ENCODE data around the gene CRTC1.

The CRTC1 gene

DNA sequence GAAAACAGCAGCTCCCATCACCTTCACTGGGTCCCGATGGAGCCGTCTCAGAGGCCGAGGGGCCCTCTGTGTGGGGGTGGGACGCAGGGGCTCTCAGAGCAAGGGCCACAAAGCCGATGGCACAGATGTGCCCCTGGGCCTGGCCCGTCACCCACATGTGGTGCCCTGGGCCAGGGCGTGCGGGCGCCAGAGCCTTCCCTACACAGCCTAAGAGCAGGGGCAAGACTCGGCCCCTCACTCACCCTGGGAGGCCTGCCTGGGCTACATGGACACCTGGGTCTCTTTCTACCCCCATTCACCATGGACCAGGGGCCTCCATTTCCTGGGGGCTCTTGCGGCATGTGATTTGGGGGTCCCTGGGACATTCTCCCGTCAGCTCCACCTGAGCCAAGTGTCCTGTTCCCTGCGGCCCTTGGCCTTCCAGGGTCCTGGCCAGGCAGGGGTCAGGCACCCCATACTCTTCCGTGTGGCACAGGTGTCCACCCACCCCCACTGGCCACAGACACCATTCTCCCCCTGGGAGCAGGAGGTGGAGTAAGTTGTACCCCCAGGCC, 97.6 kb downstream of the CRTC1 start:
- TF ChIP-seq, protein P1, sequence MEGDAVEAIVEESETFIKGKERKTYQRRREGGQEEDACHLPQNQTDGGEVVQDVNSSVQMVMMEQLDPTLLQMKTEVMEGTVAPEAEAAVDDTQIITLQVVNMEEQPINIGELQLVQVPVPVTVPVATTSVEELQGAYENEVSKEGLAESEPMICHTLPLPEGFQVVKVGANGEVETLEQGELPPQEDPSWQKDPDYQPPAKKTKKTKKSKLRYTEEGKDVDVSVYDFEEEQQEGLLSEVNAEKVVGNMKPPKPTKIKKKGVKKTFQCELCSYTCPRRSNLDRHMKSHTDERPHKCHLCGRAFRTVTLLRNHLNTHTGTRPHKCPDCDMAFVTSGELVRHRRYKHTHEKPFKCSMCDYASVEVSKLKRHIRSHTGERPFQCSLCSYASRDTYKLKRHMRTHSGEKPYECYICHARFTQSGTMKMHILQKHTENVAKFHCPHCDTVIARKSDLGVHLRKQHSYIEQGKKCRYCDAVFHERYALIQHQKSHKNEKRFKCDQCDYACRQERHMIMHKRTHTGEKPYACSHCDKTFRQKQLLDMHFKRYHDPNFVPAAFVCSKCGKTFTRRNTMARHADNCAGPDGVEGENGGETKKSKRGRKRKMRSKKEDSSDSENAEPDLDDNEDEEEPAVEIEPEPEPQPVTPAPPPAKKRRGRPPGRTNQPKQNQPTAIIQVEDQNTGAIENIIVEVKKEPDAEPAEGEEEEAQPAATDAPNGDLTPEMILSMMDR (IDR thresholded peaks at IDR 0.05; ENCODE audit: extremely low read depth, missing control alignments) = no peak
- no peak for DNase-seq (ENCODE audit: low spot score)

DNA sequence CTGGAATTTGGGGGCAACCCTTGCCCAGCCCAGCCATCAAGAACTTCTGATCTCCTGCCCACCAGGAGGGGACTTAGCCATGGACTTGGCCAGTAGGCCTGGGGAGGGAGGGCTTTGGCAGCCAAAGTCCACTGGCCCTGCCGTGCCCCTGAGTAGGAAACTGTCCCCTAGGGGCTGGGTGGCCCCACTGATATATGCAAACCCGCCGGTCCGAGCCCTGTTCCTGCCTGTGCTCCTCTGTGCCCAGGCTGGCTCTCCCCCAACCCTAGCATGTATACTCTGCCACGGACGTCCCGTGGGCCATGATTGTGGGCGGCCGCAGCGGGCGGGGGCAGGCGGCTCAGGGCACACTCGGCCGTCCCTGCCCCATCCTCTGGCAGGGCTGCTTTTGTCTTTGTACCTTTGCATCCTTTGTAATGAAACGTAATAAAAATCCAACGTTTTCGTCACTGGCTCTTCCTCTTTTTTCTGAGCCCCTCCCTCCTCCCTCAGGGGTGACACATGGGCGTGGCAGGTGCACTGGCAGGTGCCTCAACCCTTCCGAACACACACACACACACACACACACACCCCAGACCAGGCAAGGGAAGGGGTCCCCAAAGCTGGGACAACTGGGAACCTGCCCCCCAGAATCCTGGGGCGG, 98.5 kb downstream of the CRTC1 start:
- DNase-seq (ENCODE audit: low spot score) = no peak
- TF ChIP-seq, protein P1 (IDR thresholded peaks at IDR 0.05; ENCODE audit: extremely low read depth, missing control alignments) = no peak

DNA sequence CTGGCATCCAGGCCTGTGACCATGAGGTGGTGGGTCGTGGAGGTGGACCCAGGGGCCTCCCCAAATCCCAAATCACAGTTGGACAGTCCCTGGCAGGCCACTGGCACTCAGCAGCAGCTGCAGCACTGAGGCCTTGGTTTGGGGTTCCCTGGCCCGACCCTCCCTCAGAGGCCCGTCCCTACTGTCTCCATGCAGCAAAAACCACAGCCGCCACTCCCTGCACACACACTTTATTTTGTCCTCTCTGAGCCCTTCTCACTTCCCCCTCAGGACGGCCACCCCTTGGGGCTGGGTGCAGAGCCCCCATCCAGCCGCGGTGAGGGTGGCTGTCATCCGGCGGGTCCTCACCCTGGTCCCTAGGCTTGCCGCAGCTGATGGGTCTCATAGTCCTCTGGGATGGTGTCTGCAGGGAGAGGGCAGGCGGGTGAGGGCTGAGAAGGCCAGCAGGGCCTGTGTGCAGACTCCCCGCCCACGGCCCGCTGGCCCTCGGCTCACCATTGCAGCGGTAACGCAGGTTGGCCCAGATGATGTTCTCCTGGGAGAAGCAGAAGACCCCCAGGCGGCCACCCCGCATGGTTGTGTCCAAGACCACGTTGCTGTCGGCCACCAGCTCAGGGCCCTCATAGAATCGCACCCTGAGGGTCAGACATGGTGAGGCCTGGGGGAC, 99.2 kb downstream of the CRTC1 start:
- TF ChIP-seq, protein P1 (IDR thresholded peaks at IDR 0.05; ENCODE audit: extremely low read depth, missing control alignments) = no peak

DNA sequence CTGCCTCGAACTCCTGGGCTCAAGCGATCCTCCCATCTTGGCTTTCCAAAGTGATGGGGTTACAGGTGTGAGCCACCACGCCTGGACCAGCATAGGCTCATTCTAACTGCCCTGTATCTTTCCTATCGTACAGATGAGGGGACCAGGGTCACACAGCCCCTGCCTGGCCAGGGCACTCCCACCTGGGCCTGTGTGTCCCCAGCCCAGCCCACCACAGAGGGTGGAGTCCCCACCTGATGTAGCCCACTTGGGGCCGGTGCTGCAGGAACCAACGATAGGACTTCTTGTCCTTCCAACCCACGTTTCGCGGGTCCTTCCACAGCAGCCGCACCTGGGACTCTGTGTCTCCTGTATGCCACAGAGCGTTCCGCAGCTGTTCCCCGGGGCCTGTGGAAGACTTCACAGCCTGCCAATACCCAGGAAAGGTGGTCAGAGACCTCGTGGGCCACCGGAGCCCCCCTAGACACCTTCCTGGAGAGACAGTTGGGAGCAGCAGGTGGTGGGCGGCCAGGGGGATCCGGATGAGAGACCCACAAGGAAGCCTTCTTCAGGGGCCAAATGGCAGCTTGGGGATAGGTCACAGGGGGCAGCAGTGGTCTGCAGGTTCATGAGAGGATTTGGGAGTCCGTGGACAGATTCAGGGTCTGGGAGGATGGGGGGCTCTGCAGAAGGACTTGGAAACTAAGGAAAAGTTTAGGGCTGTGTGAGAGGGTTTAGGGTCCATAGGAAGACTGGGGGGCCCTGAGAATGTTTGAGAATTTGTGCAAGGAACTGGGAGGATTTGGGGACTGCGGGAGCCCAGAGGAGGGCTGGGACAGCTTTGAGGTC, 100.7 kb downstream of the CRTC1 start:
- no peak for DNase-seq (ENCODE audit: low spot score)
- TF ChIP-seq, protein P1 (IDR thresholded peaks at IDR 0.05; ENCODE audit: extremely low read depth, missing control alignments) = no peak

More for the DNA sequence above, 99.2 kb downstream of the CRTC1 start:
- DNase-seq (ENCODE audit: low spot score) = no peak

DNA sequence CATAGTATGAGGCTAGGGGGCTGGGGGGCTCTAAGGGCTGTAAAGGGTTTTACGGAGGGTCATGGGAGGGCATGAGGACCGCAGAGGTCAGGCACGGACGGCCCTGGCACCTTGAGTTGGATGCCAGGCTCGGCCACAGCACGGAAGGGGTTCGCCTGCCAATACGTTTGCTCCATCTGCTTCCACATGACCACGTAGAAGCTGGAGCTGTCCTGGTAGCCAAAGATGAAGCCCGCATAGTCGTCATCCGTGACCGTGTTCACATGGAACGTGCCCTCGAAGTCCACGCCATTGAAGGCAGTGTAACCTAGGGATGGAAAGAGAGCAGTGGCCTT, 101.3 kb downstream of the CRTC1 start:
- no peak for DNase-seq (ENCODE audit: low spot score)

DNA sequence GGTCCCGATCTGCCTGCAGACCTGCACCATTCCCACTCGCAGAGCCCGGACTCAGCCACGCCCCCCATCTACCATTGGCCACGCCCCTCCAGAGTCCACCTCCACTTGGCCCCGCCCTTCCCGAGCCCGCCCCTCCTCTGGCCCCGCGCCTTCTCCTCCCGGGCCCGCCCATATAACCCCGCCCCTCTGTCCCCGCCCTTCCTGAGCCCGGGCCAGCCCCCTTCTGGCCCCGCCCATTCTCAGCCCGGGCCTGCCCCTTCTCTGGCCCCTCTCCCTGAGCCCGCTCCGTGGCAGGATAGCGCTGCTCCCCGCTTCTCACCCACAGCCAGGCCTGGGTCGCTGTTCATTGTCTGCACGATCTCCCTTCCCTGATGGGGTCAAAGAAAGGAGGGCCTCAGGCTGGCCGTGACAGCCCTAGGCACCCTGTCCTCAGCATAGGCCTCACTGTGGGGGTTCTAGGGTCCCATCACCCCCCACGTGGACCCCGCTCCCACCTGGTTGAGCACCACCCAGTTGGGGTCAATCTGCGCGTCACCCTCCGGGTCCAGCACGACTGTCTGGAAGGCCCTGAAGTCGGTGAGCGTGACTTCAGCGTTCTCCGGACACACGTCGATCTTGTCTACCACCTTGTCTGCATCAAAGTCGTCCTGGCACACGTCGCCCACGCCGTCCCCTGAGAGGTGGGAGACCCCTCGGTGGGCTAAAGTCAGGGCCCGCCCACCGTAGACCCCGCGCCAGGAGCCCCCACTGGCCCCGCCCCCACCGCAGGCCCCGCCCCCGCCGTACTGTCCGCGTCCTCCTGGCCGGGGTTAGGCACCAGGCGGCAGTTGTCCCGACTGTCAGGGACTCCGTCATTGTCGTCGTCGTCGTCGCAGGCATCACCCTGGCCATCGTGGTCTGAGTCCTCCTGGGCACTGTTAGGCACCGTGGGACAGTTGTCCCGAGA, 102.0 kb downstream of the CRTC1 start:
- TF ChIP-seq, protein P1 (IDR thresholded peaks at IDR 0.05; ENCODE audit: extremely low read depth, missing control alignments) = no peak
- peak; percentile 96 for DNase-seq (ENCODE audit: low spot score)

More for the DNA sequence above, 101.3 kb downstream of the CRTC1 start:
- TF ChIP-seq, protein P1 (IDR thresholded peaks at IDR 0.05; ENCODE audit: extremely low read depth, missing control alignments) = no peak

Data from GM20000 (cell line).